NK-92 (cell line): ENCODE data around the gene TMEM9.

Experiments
- DNase-seq: peaks from one replicate; lab custom pipeline; 2025; ENCODE audit not compliant: unreplicated experiment; lab: John Stamatoyannopoulos, UW

Gene TMEM9

GRCh38 chr1:201110616-201111015 is 43.7 kb downstream of the TMEM9 start:
- no peak for DNase-seq

GRCh38 chr1:201110138-201110537 is 44.1 kb downstream of the TMEM9 start:
- DNase-seq, result no peak

- no peak for DNase-seq
Observed at GRCh38 chr1:201109651-201110050, 44.6 kb downstream of the TMEM9 start.

GRCh38 chr1:201108614-201109013 is 45.7 kb downstream of the TMEM9 start:
- DNase-seq, result no peak

GRCh38 chr1:201105688-201106087 is 48.6 kb downstream of the TMEM9 start:
- DNase-seq, result no peak

GRCh38 chr1:201104141-201104540 is 50.1 kb downstream of the TMEM9 start:
- no peak for DNase-seq

- DNase-seq, result no peak
Observed at GRCh38 chr1:201103666-201104065, 50.6 kb downstream of the TMEM9 start.

- no peak for DNase-seq
Observed at GRCh38 chr1:201100169-201100930, 53.9 kb downstream of the TMEM9 start.

- no peak for DNase-seq
Observed at GRCh38 chr1:201098992-201099677, 55.1 kb downstream of the TMEM9 start.

GRCh38 chr1:201096977-201097856 is 57.1 kb downstream of the TMEM9 start:
- DNase-seq, result no peak

- no peak for DNase-seq
Observed at GRCh38 chr1:201096041-201096461, 58.2 kb downstream of the TMEM9 start.

GRCh38 chr1:201095581-201095980 is 58.7 kb downstream of the TMEM9 start:
- no peak for DNase-seq

- no peak for DNase-seq
Observed at GRCh38 chr1:201094832-201095231, 59.4 kb downstream of the TMEM9 start.

GRCh38 chr1:201093962-201094361 is 60.3 kb downstream of the TMEM9 start:
- DNase-seq, result no peak

- no peak for DNase-seq
Observed at GRCh38 chr1:201093561-201093960, 60.7 kb downstream of the TMEM9 start.

- no peak for DNase-seq
Observed at GRCh38 chr1:201092738-201093137, 61.5 kb downstream of the TMEM9 start.

GRCh38 chr1:201091256-201091655 is 63.0 kb downstream of the TMEM9 start:
- DNase-seq, result no peak

- no peak for DNase-seq
Observed at GRCh38 chr1:201090541-201090940, 63.7 kb downstream of the TMEM9 start.

- DNase-seq, result no peak
Observed at GRCh38 chr1:201089596-201089995, 64.7 kb downstream of the TMEM9 start.

GRCh38 chr1:201088901-201089525 is 65.3 kb downstream of the TMEM9 start:
- no peak for DNase-seq

GRCh38 chr1:201088395-201088794 is 65.9 kb downstream of the TMEM9 start:
- no peak for DNase-seq
